CD4-positive, alpha-beta T cell (primary cell): ENCODE results near the gene ZSWIM5. TPM values are rescaled to one million over a fixed set of nuclear protein-coding genes. Genes with fewer than 3 reads are reported as not detected.
"Not testable (repeated sequence)": the region's sequence is repeated elsewhere in the genome, so short reads cannot be mapped to it uniquely, and the experiment has no call there.

Source experiments
- ATAC-seq: fragments of 200-7000 bp; cut with Tn5 transposase; one replicate; pipeline ENCODE4 v1.10.0; 2022; ENCODE audit warnings: mild to moderate bottlenecking; ENCODE audit not compliant: poor library complexity
- CTCF ChIA-PET: fragments of 350-600 bp; sonication (Branson Sonifier 250); formaldehyde crosslinking; loops from one replicate; lab custom pipeline; 2021; ENCODE audit warnings: antibody characterized with exemption, inconsistent platforms; lab: Charles Lee
- POLR2A ChIA-PET: fragments of 350-600 bp; sonication (Branson Sonifier 250); formaldehyde crosslinking; loops from one replicate; lab custom pipeline; 2021; ENCODE audit warnings: antibody characterized with exemption, inconsistent platforms; lab: Charles Lee
- DNase-seq, 14 experiments: peaks; one replicate each; pipeline ENCODE4 v3.0.0-alpha.2; 2013 to 2020; ENCODE audit warnings: mixed read lengths in 2 of 14
- H3K27ac ChIP-seq, 2 donors: one replicate each; pipeline versions ENCODE4 v1.5.1 to v1.7.0; 2013; ENCODE audit warnings: low read length in 2 of 2, low read depth in 1 of 2, mild to moderate bottlenecking in 1 of 2
- H3K27me3 ChIP-seq, 2 experiments: 1 replicate in 1 of 2; 2 replicates in 1 of 2; pipeline versions ENCODE4 v1.6.1 to v1.7.0; 2013; ENCODE audit warnings: low read length in 2 of 2, control low read depth in 1 of 2, mild to moderate bottlenecking in 1 of 2, moderate library complexity in 1 of 2; ENCODE audit not compliant: insufficient read depth in 2 of 2, control insufficient read depth in 1 of 2
- H3K36me3 ChIP-seq: one replicate; pipeline ENCODE4 v1.6.1; 2013; ENCODE audit warnings: low read length, control low read depth; ENCODE audit not compliant: insufficient read depth
- H3K4me1 ChIP-seq: one replicate; pipeline ENCODE4 v1.6.1; 2013; ENCODE audit warnings: low read length, control low read depth; ENCODE audit not compliant: insufficient read depth
- H3K4me3 ChIP-seq: one replicate; pipeline ENCODE4 v1.5.1; 2013; ENCODE audit warnings: mild to moderate bottlenecking, low read length, moderate library complexity
- H3K9me3 ChIP-seq, 2 experiments: 1 replicate in 1 of 2; 2 replicates in 1 of 2; pipeline versions ENCODE4 v1.6.1 to v1.7.0; 2013; ENCODE audit warnings: low read length in 2 of 2, mild to moderate bottlenecking in 2 of 2, control low read depth in 1 of 2, moderate library complexity in 1 of 2; ENCODE audit not compliant: control insufficient read depth in 1 of 2, insufficient read depth in 1 of 2
- H3K27ac Mint-ChIP-seq: one replicate; pipeline ENCODE4 v1.8.0; 2020; ENCODE audit warnings: mixed read lengths
- H3K27me3 Mint-ChIP-seq: one replicate; pipeline ENCODE4 v1.8.0; 2021; ENCODE audit warnings: mixed read lengths
- H3K36me3 Mint-ChIP-seq: one replicate; pipeline ENCODE4 v1.8.0; 2021; ENCODE audit warnings: low read depth, mixed read lengths
- H3K4me1 Mint-ChIP-seq: one replicate; pipeline ENCODE4 v1.8.0; 2021; ENCODE audit warnings: low read depth, mixed read lengths
- H3K4me3 Mint-ChIP-seq: one replicate; pipeline ENCODE4 v1.8.0; 2020; ENCODE audit warnings: mild to moderate bottlenecking, mixed read lengths
- H3K9me3 Mint-ChIP-seq: one replicate; pipeline ENCODE4 v1.8.0; 2020; ENCODE audit warnings: mixed read lengths
- CTCF ChIP-seq: fragments of 200-600 bp; IDR thresholded peaks from one replicate; pipeline ENCODE4 v1.8.0; 2022; ENCODE audit warnings: antibody characterized with exemption, mild to moderate bottlenecking
- intact Hi-C, 2 experiments: fragments of 100-400 bp; cut with DNase I in 1 of 2; cut with micrococcal nuclease in 1 of 2; formaldehyde crosslinking; loops; one replicate each; pipeline versions ENCODE4 v1.15.1 to v1.9.0; 2023 to 2025; cut with DNase I, micrococcal nuclease
- total RNA-seq, 174 experiments: library from RNA in 2 of 174; stranded (reverse) in 2 of 174; gene quantifications; one replicate each; pipeline ENCODE4 v1.2.3 and lab custom pipeline; 2021 to 2026

Gene ZSWIM5
- total RNA-seq, 2 experiments from 2014 or later, result 0.91 to 1.1 TPM

GRCh38 chr1:44994309-44994898 lies 212.0 kb downstream of the ZSWIM5 start:
- Mint-ChIP-seq H3K36me3 (no peaks in the 10 kb centered on the region), H3K9me3 (no peaks in the 10 kb centered on the region), H3K27ac (no peak overlapping the region), H3K27me3 (no peaks in the 10 kb centered on the region), H3K4me3 (no peak overlapping the region), H3K4me1 (no peaks in the 10 kb centered on the region)
- Histone ChIP-seq H3K36me3 (no peaks in the 10 kb centered on the region), H3K4me1 (no peaks in the 10 kb centered on the region), H3K4me3 (no peak overlapping the region), H3K27me3 (no peaks in the 10 kb centered on the region), H3K27ac (no peak overlapping the region), H3K9me3 (no peaks in the 10 kb centered on the region)
- intact Hi-C loops, result no loop called here
- DNase-seq (no peak), ATAC-seq (no peak)
- no peak for TF ChIP-seq CTCF
- ChIA-PET POLR2A (no interaction called here), CTCF (no interaction called here)

- Histone ChIP-seq H3K4me1 (peaks cover 20% of the 10 kb centered on the region), H3K36me3 (no peaks in the 10 kb centered on the region), H3K27ac (no peak overlapping the region), H3K4me3 (no peak overlapping the region), H3K9me3 (no peaks in the 10 kb centered on the region), H3K27me3 (no peaks in the 10 kb centered on the region)
- no peak for ATAC-seq
- intact Hi-C loops, result loop anchor here (5.0 to 10.0 kb wide), 3 partner anchors 151 to 251 kb away; partner anchors contain the start of genes BTBD19 (in 1 of the 2), DYNLT4 (in 1 of the 2), KIF2C (in 1 of the 2) and PLK3 (in 1 of the 2)
- Mint-ChIP-seq H3K4me1 (peaks cover 19% of the 10 kb centered on the region), H3K9me3 (no peaks in the 10 kb centered on the region), H3K27ac (no peak overlapping the region), H3K27me3 (no peaks in the 10 kb centered on the region), H3K4me3 (peak overlapping the region; percentile 65), H3K36me3 (peaks cover 6% of the 10 kb centered on the region)
- CTCF ChIA-PET, result interaction anchor here (0.7 kb wide), 1 partner anchor 182 kb away, joined by 3 read pairs; no protein-coding TSS in a partner anchor
- no peak for TF ChIP-seq CTCF
- DNase-seq, result no peak
- POLR2A ChIA-PET, result interaction anchor here (0.6 to 1.8 kb wide), 2 partner anchors 23 to 317 kb away, joined by 3 to 6 read pairs; partner anchors contain the start of genes HECTD3 and UROD
Observed at GRCh38 chr1:44988531-44989156, 217.8 kb downstream of the ZSWIM5 start.

GRCh38 chr1:44985747-44986359 lies 220.6 kb downstream of the ZSWIM5 start:
- no peaks in the 10 kb centered on the region for H3K27me3 ChIP-seq
- H3K36me3 ChIP-seq, result peaks cover 3% of the 10 kb centered on the region
- Mint-ChIP-seq H3K9me3 (no peaks in the 10 kb centered on the region), H3K4me1 (peaks cover 32% of the 10 kb centered on the region), H3K27me3 (no peaks in the 10 kb centered on the region), H3K4me3 (peak overlapping the region; percentile 99), H3K36me3 (peaks cover 13% of the 10 kb centered on the region), H3K27ac (peak overlapping the region; percentile 74)
- ChIA-PET POLR2A (interaction anchor here (0.6 to 2.4 kb wide), 17 partner anchors 26 to 565 kb away, joined by 3 to 51 read pairs (median 4); partner anchors contain the start of genes AKR1A1, BTBD19, CCDC163 and DYNLT4), CTCF (interaction anchor here (0.6 to 1.8 kb wide), 4 partner anchors 10 to 200 kb away, joined by 3 to 7 read pairs (median 4); partner anchors contain the start of gene HECTD3)
- peak overlapping the region; percentile 73 for H3K4me3 ChIP-seq
- intact Hi-C loops, result loop anchor here (1.0 to 10.0 kb wide), 6 partner anchors 25 to 249 kb away; partner anchors contain the start of genes BTBD19 (in 1 of the 2), DYNLT4 (in 1 of the 2), HECTD3 (in 1 of the 2) and KIF2C (in 1 of the 2)
- peaks cover 20% of the 10 kb centered on the region for H3K4me1 ChIP-seq
- no peak for DNase-seq
- no peaks in the 10 kb centered on the region for H3K9me3 ChIP-seq
- ATAC-seq, result no peak
- H3K27ac ChIP-seq, result no peak overlapping the region
- no peak for TF ChIP-seq CTCF

- DNase-seq, H3K27me3 Mint-ChIP-seq, H3K9me3 ChIP-seq, H3K4me3 ChIP-seq, ATAC-seq, H3K9me3 Mint-ChIP-seq, H3K4me3 Mint-ChIP-seq, CTCF ChIA-PET, POLR2A ChIA-PET, intact Hi-C loops, H3K27me3 ChIP-seq, H3K27ac ChIP-seq, H3K4me1 ChIP-seq, H3K27ac Mint-ChIP-seq: not testable (repeated sequence)
- peaks cover 82% of the 10 kb centered on the region for H3K36me3 Mint-ChIP-seq
- H3K4me1 Mint-ChIP-seq, result peaks cover 11% of the 10 kb centered on the region
- H3K36me3 ChIP-seq, result peaks cover 49% of the 10 kb centered on the region
Observed at GRCh38 chr1:44977372-44977771, 229.0 kb downstream of the ZSWIM5 start.
